H1 (cell line): ENCODE measurements around the gene ABHD8. TPM values are rescaled to one million over a fixed set of nuclear protein-coding genes. Genes with fewer than 3 reads are reported as not detected.

Experiments used
- CTCF ChIA-PET: fragments of 300-600 bp; sonication (Branson Sonifier 250); formaldehyde crosslinking; loops from one replicate; lab custom pipeline; 2021; ENCODE audit not compliant: partially characterized antibody; lab: Charles Lee
- POLR2A ChIA-PET: fragments of 300-600 bp; sonication (Branson Sonifier 250); formaldehyde crosslinking; loops from one replicate; lab custom pipeline; 2021; ENCODE audit warnings: inconsistent platforms; ENCODE audit not compliant: partially characterized antibody; lab: Charles Lee
- DNase-seq, 2 experiments: peaks; one replicate each; pipeline versions ENCODE4 v3.0.0 to v3.0.0-alpha.2; 2010 to 2022; ENCODE audit warnings: low spot score in 2 of 2, low read depth in 1 of 2, mixed read lengths in 1 of 2
- FAIRE-seq: peaks from 2 replicates; lab custom pipeline; 2011; peaks lifted over from hg19 to GRCh38; lab: Jason Lieb, UNC
- H2AFZ ChIP-seq: 2 replicates; pipeline ENCODE4 v1.8.1; 2012; ENCODE audit warnings: low read length, inconsistent platforms
- H2AK5ac ChIP-seq: 2 replicates; pipeline ENCODE4 v1.6.1; 2013; ENCODE audit warnings: low read depth, low read length
- H2BK120ac ChIP-seq: replicated peaks from 2 replicates; pipeline ENCODE3; 2013; ENCODE audit warnings: low read depth, low read length, inconsistent platforms
- H2BK12ac ChIP-seq: 2 replicates; pipeline ENCODE4 v1.6.1; 2013; ENCODE audit warnings: low read depth, low read length
- H2BK15ac ChIP-seq: 2 replicates; pipeline ENCODE4 v1.6.1; 2013; ENCODE audit warnings: low read length
- H2BK20ac ChIP-seq: 2 replicates; pipeline ENCODE4 v1.6.1; 2013; ENCODE audit warnings: low read length
- H2BK5ac ChIP-seq: 2 replicates; pipeline ENCODE4 v1.6.1; 2013; ENCODE audit warnings: low read depth, low read length
- H3K14ac ChIP-seq: 2 replicates; pipeline ENCODE4 v1.6.1; 2013; ENCODE audit warnings: inconsistent platforms; ENCODE audit not compliant: insufficient read length
- H3K18ac ChIP-seq: 2 replicates; pipeline ENCODE4 v1.6.1; 2013; ENCODE audit warnings: low read length; ENCODE audit errors: extremely low read depth
- H3K23ac ChIP-seq: 2 replicates; pipeline ENCODE4 v1.6.1; 2013; ENCODE audit warnings: inconsistent platforms; ENCODE audit not compliant: insufficient read length
- H3K23me2 ChIP-seq: 2 replicates; pipeline ENCODE4 v1.6.1; 2013; ENCODE audit warnings: low read depth, low read length
- H3K27ac ChIP-seq: 2 replicates; pipeline ENCODE4 v1.6.1; 2011; ENCODE audit warnings: low read depth, low read length, inconsistent platforms
- H3K27me3 ChIP-seq, 4 experiments: replicated peaks in 1 of 4; 1 replicate in 1 of 4; 2 replicates in 3 of 4; pipeline versions ENCODE4 v1.6.1 to v1.8.1; 2011 to 2013; ENCODE audit warnings: low read length in 3 of 4, mild to moderate bottlenecking in 3 of 4, inconsistent platforms in 2 of 4, mixed read lengths in 2 of 4, moderate library complexity in 1 of 4; ENCODE audit not compliant: control insufficient read depth in 3 of 4, insufficient read depth in 3 of 4; ENCODE audit errors: extremely low read depth in 1 of 4
- H3K36me3 ChIP-seq, 4 experiments: 2 replicates each; pipeline versions ENCODE4 v1.6.1 to v1.8.1; 2011 to 2013; ENCODE audit warnings: mild to moderate bottlenecking in 4 of 4, low read length in 3 of 4, moderate library complexity in 2 of 4, control low read depth in 1 of 4, inconsistent platforms in 1 of 4; ENCODE audit not compliant: insufficient read depth in 4 of 4, control insufficient read depth in 2 of 4
- H3K4ac ChIP-seq: replicated peaks from 2 replicates; pipeline ENCODE3; 2013; ENCODE audit warnings: low read length, low read depth, mixed read lengths, inconsistent platforms; ENCODE audit not compliant: insufficient read length
- H3K4me1 ChIP-seq, 4 experiments: replicated peaks in 1 of 4; 1 replicate in 1 of 4; 2 replicates in 3 of 4; pipeline versions ENCODE4 v1.6.1 to v1.8.1; 2011 to 2013; ENCODE audit warnings: low read length in 3 of 4, inconsistent platforms in 2 of 4, mixed read lengths in 1 of 4; ENCODE audit not compliant: insufficient read depth in 4 of 4, control insufficient read depth in 3 of 4
- H3K4me2 ChIP-seq, 2 experiments: 2 replicates each; pipeline versions ENCODE4 v1.6.1 to v1.8.1; 2011 to 2013; ENCODE audit warnings: low read depth in 2 of 2, low read length in 2 of 2, control low read depth in 1 of 2, inconsistent platforms in 1 of 2, mild to moderate bottlenecking in 1 of 2; ENCODE audit not compliant: insufficient read depth in 1 of 2
- H3K4me3 ChIP-seq, 4 experiments: fragments of 200-600, 300-600 bp in 1 of 4; sonication (generic), shearing (Covaris generic), sonication (Bioruptor Twin) in 1 of 4; 2 replicates each; pipeline versions ENCODE4 v1.5.1 to v1.8.1; 2011 to 2016; ENCODE audit warnings: low read length in 4 of 4, low read depth in 3 of 4, control low read depth in 2 of 4, inconsistent platforms in 2 of 4, mild to moderate bottlenecking in 2 of 4, mixed read lengths in 1 of 4, moderate library complexity in 1 of 4; ENCODE audit not compliant: insufficient read depth in 2 of 4; ENCODE audit errors: extremely low read depth in 1 of 4
- H3K56ac ChIP-seq: replicated peaks from 2 replicates; pipeline ENCODE3; 2013; ENCODE audit warnings: low read depth, mild to moderate bottlenecking, mixed read lengths, low read length, inconsistent platforms; ENCODE audit not compliant: insufficient read length
- H3K79me1 ChIP-seq: 2 replicates; pipeline ENCODE4 v1.6.1; 2013; ENCODE audit warnings: low read depth, low read length, control low read depth
- H3K79me2 ChIP-seq, 2 experiments: 2 replicates each; pipeline versions ENCODE4 v1.6.1 to v1.8.1; 2012 to 2013; ENCODE audit warnings: low read length in 2 of 2, mild to moderate bottlenecking in 2 of 2, inconsistent platforms in 1 of 2; ENCODE audit not compliant: insufficient read depth in 2 of 2, control insufficient read depth in 1 of 2
- H3K9ac ChIP-seq, 4 experiments: replicated peaks in 1 of 4; 1 replicate in 1 of 4; 2 replicates in 3 of 4; pipeline versions ENCODE4 v1.6.1 to v1.8.1; 2011 to 2013; ENCODE audit warnings: low read depth in 3 of 4, low read length in 3 of 4, control low read depth in 2 of 4, mild to moderate bottlenecking in 2 of 4, moderate library complexity in 2 of 4, inconsistent platforms in 1 of 4; ENCODE audit errors: extremely low read depth in 1 of 4
- H3K9me3 ChIP-seq, 2 experiments: 2 replicates each; pipeline versions ENCODE4 v1.6.1 to v1.8.1; 2012 to 2013; ENCODE audit warnings: mild to moderate bottlenecking in 2 of 2, moderate library complexity in 2 of 2, control low read depth in 1 of 2, inconsistent platforms in 1 of 2, low read depth in 1 of 2, low read length in 1 of 2, mixed read lengths in 1 of 2; ENCODE audit not compliant: insufficient read depth in 2 of 2
- H4K20me1 ChIP-seq, 2 experiments: replicated peaks in 1 of 2; 2 replicates each; pipeline versions ENCODE3 to v1.8.1; 2011 to 2013; ENCODE audit warnings: inconsistent platforms in 2 of 2, low read length in 2 of 2, mild to moderate bottlenecking in 1 of 2; ENCODE audit not compliant: insufficient read depth in 2 of 2, control insufficient read depth in 1 of 2
- H4K5ac ChIP-seq: 2 replicates; pipeline ENCODE4 v1.6.1; 2013; ENCODE audit warnings: low read length, low read depth, mixed read lengths, inconsistent platforms; ENCODE audit not compliant: insufficient read length
- H4K8ac ChIP-seq: 2 replicates; pipeline ENCODE4 v1.8.0; 2013; ENCODE audit warnings: mild to moderate bottlenecking, moderate library complexity, low read length, inconsistent platforms; ENCODE audit not compliant: insufficient read depth; ENCODE audit errors: extremely low read depth
- H4K91ac ChIP-seq: replicated peaks from 2 replicates; pipeline ENCODE3; 2013; ENCODE audit warnings: low read length, mixed read lengths, inconsistent platforms; ENCODE audit not compliant: insufficient read length
- ASH2L ChIP-seq: fragments of 200-600, 300-600 bp; sonication (generic); IDR thresholded peaks from one replicate; pipeline ENCODE4 v1.7.1; 2017; ENCODE audit warnings: low read length
- MAFK ChIP-seq: IDR thresholded peaks from 2 replicates; pipeline ENCODE4 v1.6.1; 2012; ENCODE audit warnings: low read depth, mild to moderate bottlenecking, improper control_type of control experiment, low read length
- POLR2A ChIP-seq, 2 experiments: IDR thresholded peaks; 1 replicate in 1 of 2; 2 replicates in 1 of 2; pipeline ENCODE4 v1.6.1; 2011; ENCODE audit warnings: low read depth in 2 of 2, low read length in 2 of 2, mild to moderate bottlenecking in 2 of 2; ENCODE audit errors: control extremely low read depth in 1 of 2
- POLR2AphosphoS5 ChIP-seq: IDR thresholded peaks from 2 replicates; pipeline ENCODE4 v1.6.1; 2011; ENCODE audit warnings: low read depth, low read length
- RNF2 ChIP-seq: fragments of 200-900, 300-1000 bp; sonication (generic); IDR thresholded peaks from 2 replicates; pipeline ENCODE4 v1.7.1; 2016; ENCODE audit warnings: borderline replicate concordance, low read depth, mild to moderate bottlenecking, antibody characterized with exemption, low read length; ENCODE audit not compliant: poor library complexity, severe bottlenecking; ENCODE audit errors: missing control alignments
- WGBS, 2 experiments: shearing (Covaris generic) in 1 of 2; methylation state at CpG; one replicate each; pipeline versions ENCODE4 v1.1.6 to v1.1.7; 2013 to 2015; ENCODE audit warnings: low lambda C conversion rate in 2 of 2, mixed read lengths in 2 of 2, inconsistent platforms in 1 of 2, low coverage in 1 of 2, missing lambda C conversion rate in 1 of 2; ENCODE audit not compliant: insufficient replicate concordance in 2 of 2, insufficient coverage in 1 of 2, insufficient read length in 1 of 2; ENCODE audit errors: extremely low coverage in 1 of 2, missing lambda C conversion rate in 1 of 2; 5-methylcytosine and 5-hydroxymethylcytosine counted together
- polyA plus RNA-seq, 7 experiments: library from polyadenylated mRNA; depleted of rRNA in 3 of 7; stranded (reverse) in 5 of 7; unstranded in 2 of 7; fragments of >200 nt in 5 of 7; fragments of 200-250 nt in 2 of 7; gene quantifications; 1 replicate in 5 of 7; 2 replicates in 1 of 7; 4 replicates in 1 of 7; pipeline versions ENCODE4 v1.2.1 to v1.2.3, GENCODE V29; 2011 to 2013; ENCODE audit warnings: missing spikeins in 2 of 7, mixed read lengths in 2 of 7
- total RNA-seq: library from RNA; stranded (reverse); fragmentation: NEBNext Ultra II Directional; extraction: Animal tissue kit (Norgen Biotek cat#: 25700); gene quantifications from 2 replicates; pipeline ENCODE4 v1.2.1, GENCODE V29; 2021

The ABHD8 gene
- total and polyA plus RNA-seq, 2 of the 8 experiments (the other 6 are each of a cell fraction or from before 2014, with no cell fraction given), result 11.3 to 18.7 TPM

DNA sequence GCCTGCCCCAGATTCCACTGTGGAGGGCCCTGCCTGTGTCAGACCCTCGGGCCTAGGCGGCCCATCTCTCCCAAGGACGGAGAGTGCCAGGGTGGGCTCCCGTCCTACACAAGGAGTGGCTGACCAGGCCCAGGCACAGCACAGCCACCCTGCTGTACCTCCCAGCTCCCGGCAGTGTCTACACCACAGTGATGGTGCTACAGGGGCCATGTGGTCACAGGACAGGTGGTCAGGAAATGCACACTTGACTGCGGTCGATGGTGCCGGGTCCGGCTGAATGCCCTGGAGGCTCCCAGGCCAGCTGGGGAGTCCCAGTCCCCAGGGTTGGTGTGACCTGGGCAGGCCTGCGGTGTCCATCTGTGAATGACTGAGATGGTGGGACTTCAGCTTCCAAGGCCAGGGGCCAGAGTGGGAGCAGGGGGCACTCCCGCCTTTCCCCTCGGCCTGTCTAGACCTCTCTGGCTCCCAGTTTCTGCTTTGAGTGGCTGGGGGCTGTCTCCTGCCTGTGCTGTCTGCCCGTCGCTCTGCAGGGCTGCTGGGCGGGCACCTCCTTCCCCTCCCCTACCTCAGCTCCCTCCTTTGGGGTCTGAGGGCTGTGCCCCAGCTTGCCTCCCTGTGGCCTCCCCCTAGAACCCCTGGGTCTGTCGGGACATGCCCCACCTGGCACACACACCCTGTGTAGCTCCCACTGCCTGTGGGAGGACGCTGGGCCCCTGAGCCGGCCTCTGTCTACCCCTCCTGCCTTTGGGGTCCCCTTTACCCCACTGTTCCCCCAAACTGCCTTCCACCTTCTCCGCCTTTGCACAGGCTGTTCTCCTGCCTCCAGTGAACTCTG is 18.6 kb upstream of the ABHD8 start:
- 0 out of 7 replicates have a peak overlapping the region, but pooled peaks of 1 of the 4 experiments have one; percentile 21 for H3K9ac ChIP-seq
- CTCF ChIA-PET, result interaction anchor here (0.6 to 1.2 kb wide), 4 partner anchors 9 to 122 kb away, joined by 3 to 4 read pairs (median 4); no protein-coding TSS in a partner anchor

More for the DNA sequence above, 18.6 kb upstream of the ABHD8 start:
- Histone ChIP-seq H3K56ac (no peak overlapping the region), H3K36me3 (peaks cover 2 to 38% (median 15%) of the 10 kb centered on the region in 4 experiments; a peak in 5 of 8 replicates), H3K79me2 (no peaks in the 10 kb centered on the region), H3K27ac (no peak overlapping the region), H3K14ac (no peak overlapping the region), H4K20me1 (peaks cover 0 to 3% of the 10 kb centered on the region in 2 experiments), H3K23me2 (no peaks in the 10 kb centered on the region), H3K4ac (no peak overlapping the region), H3K4me3 (no peak overlapping the region), H4K91ac (no peak overlapping the region), H4K5ac (no peak overlapping the region), H3K79me1 (no peaks in the 10 kb centered on the region; the same call in 1 of the 2 replicates), H2BK12ac (no peak overlapping the region), H3K27me3 (no peaks in the 10 kb centered on the region), H2BK5ac (peak overlapping the region; percentile 79; the same call in 1 of the 2 replicates), H2BK15ac (no peak overlapping the region), H2BK20ac (no peak overlapping the region), H4K8ac (no peak overlapping the region), H2AFZ (no peak overlapping the region)
- 91% methylated on average over 17 of the region's 19 CpGs; no CpG with 5 or more reads in 1 of the 2 experiments for WGBS, 2 experiments
- POLR2A ChIA-PET, result interaction anchor here (0.9 to 17.1 kb wide), 6 partner anchors 8 to 86 kb away, joined by 3 to 329 read pairs (median 4); partner anchors contain the start of genes ABHD8, ANO8, DDA1 and GTPBP3
- no peak for DNase-seq
- TF ChIP-seq ASH2L (no peak), POLR2A (IDR thresholded peaks at IDR 0.05; ENCODE audit: control extremely low read depth in 1 of 2, low read depth in 2 of 2, low read length in 2 of 2) (peak in 1 of 2 experiments; percentile 65; a peak in 1 of 3 replicates), MAFK (no peak), RNF2 (no peak), POLR2AphosphoS5 (peak; percentile 44)
- TF ChIP-seq, all 59 proteins: peak for 2
- Histone ChIP-seq H3K4me1 (peaks cover 0 to 5% (median 2%) of the 10 kb centered on the region in 4 experiments; a peak in 4 of 7 replicates), H2AK5ac (no peak overlapping the region; the same call in 1 of the 2 replicates), H3K4me2 (no peak overlapping the region), H2BK120ac (no peak overlapping the region), H3K23ac (no peak overlapping the region), H3K9me3 (no peaks in the 10 kb centered on the region), H3K18ac (no peak overlapping the region)
- FAIRE-seq, result no peak
